Esophagus muscularis mucosa (tissue), 3 donors: Measurements from ENCODE around the gene ITGB5.

Experiments
- CTCF ChIP-seq, 3 experiments: fragments of 200-600 bp in 2 of 3; fragments of 450-650 bp in 1 of 3; sonication (generic) in 2 of 3; IDR thresholded peaks; one replicate each; pipeline ENCODE4 v1.5.1; 2017 to 2019; ENCODE audit warnings: antibody characterized with exemption in 3 of 3, mild to moderate bottlenecking in 2 of 3, moderate library complexity in 1 of 3
- POLR2A ChIP-seq: fragments of 450-650 bp; IDR thresholded peaks from one replicate; pipeline ENCODE4 v1.6.1; 2017; ENCODE audit warnings: antibody characterized with exemption, moderate library complexity, mild to moderate bottlenecking, low read depth
- POLR2AphosphoS5 ChIP-seq, 2 donors: sonication (generic); formaldehyde crosslinking; IDR thresholded peaks; one replicate each; pipeline ENCODE4 v1.6.1; 2017; ENCODE audit warnings: antibody characterized with exemption in 2 of 2

- TF ChIP-seq POLR2AphosphoS5 (IDR thresholded peaks at IDR 0.05) (peak; percentile 81 to 92), POLR2A (no peak), CTCF (IDR thresholded peaks at IDR 0.05) (peak; percentile 97 to 98 (median 97))
Measured at GRCh38 chr3:124761250-124761796, 125.8 kb downstream of the ITGB5 start.
